Sigmoid colon (tissue), 7 donors: Measurements from ENCODE around the gene RAP1GDS1. TPM values are rescaled to one million over a fixed set of nuclear protein-coding genes. Genes with fewer than 3 reads are reported as not detected.

Source experiments
- DNase-seq: peaks from one replicate; pipeline ENCODE4 v3.0.0-alpha.2; 2019
- H3K27ac ChIP-seq, 4 donors: fragments of 200-600 bp; sonication (generic); one replicate each; pipeline ENCODE4 v1.5.1; 2016 to 2019; ENCODE audit warnings: mild to moderate bottlenecking in 1 of 4
- H3K27me3 ChIP-seq, 3 donors: fragments of 200-600 bp; sonication (generic); one replicate each; pipeline ENCODE4 v1.5.1; 2019; ENCODE audit warnings: mild to moderate bottlenecking in 1 of 3
- H3K36me3 ChIP-seq, 4 donors: fragments of 200-600 bp; sonication (generic); one replicate each; pipeline ENCODE4 v1.5.1; 2016 to 2019
- H3K4me1 ChIP-seq, 4 donors: fragments of 200-600 bp; sonication (generic); one replicate each; pipeline ENCODE4 v1.5.1; 2017 to 2019
- H3K4me3 ChIP-seq, 4 donors: fragments of 200-600 bp; sonication (generic); one replicate each; pipeline ENCODE4 v1.5.1; 2017 to 2019; ENCODE audit warnings: mild to moderate bottlenecking in 2 of 4, moderate library complexity in 1 of 4
- H3K9me3 ChIP-seq, 4 donors: fragments of 200-600 bp in 3 of 4; sonication (generic) in 3 of 4; one replicate each; pipeline versions ENCODE4 v1.5.1 to v1.6.1; 2013 to 2019
- CTCF ChIP-seq, 4 experiments: fragments of 450-650 bp in 3 of 4; fragments of 200-600 bp in 1 of 4; IDR thresholded peaks; one replicate each; pipeline ENCODE4 v1.5.1; 2016 to 2019; ENCODE audit warnings: antibody characterized with exemption in 4 of 4, mild to moderate bottlenecking in 3 of 4, moderate library complexity in 2 of 4
- EP300 ChIP-seq, 4 donors: sonication (generic); formaldehyde crosslinking; IDR thresholded peaks; one replicate each; pipeline ENCODE4 v1.6.1; 2017; ENCODE audit warnings: antibody characterized with exemption in 4 of 4
- POLR2A ChIP-seq, 2 donors: fragments of 450-650 bp; IDR thresholded peaks; one replicate each; pipeline ENCODE4 v1.6.1; 2016; ENCODE audit warnings: antibody characterized with exemption in 2 of 2, mild to moderate bottlenecking in 2 of 2, moderate library complexity in 2 of 2
- POLR2AphosphoS5 ChIP-seq, 4 donors: sonication (generic); formaldehyde crosslinking; IDR thresholded peaks; one replicate each; pipeline ENCODE4 v1.6.1; 2017; ENCODE audit warnings: antibody characterized with exemption in 4 of 4
- WGBS, 2 donors: extraction: QIAGEN DNeasy Blood & Tissue Kit; methylation state at CpG; one replicate each; pipeline ENCODE4 v1.1.7; 2013; 5-methylcytosine and 5-hydroxymethylcytosine counted together
- intact Hi-C: fragments of 100-400 bp; cut with DNase I; formaldehyde crosslinking; loops from one replicate; pipeline ENCODE4 v1.15.1; 2023
- polyA plus RNA-seq, 3 donors: library from polyadenylated mRNA; stranded (reverse); fragments of 200-250 nt; gene quantifications; one replicate each; pipeline ENCODE4 v1.2.3, GENCODE V29; 2013
- total RNA-seq, 4 donors: library from RNA; depleted of rRNA; stranded (reverse); fragments of >200 nt; gene quantifications; one replicate each; pipeline ENCODE4 v1.1.0, GENCODE V29; 2016
- donor health status: healthy with polysubstance abuse.
- donor health status: Bipolar disorder and iron deficiency.
- donor health status: healthy.

RAP1GDS1 gene
- total and polyA plus RNA-seq, 7 donors, result 10.2 to 34.9 (median 31.8) TPM

GRCh38 chr4:98261405-98262291 is 464 bp downstream of the RAP1GDS1 start:
- Histone ChIP-seq H3K9me3 (no peaks in the 10 kb centered on the region), H3K36me3 (no peaks in the 10 kb centered on the region), H3K27ac (peak overlapping the region; percentile 89 to 98 (median 95)), H3K27me3 (no peaks in the 10 kb centered on the region), H3K4me1 (peaks cover 0 to 36% (median 25%) of the 10 kb centered on the region in 4 donors), H3K4me3 (peak overlapping the region; percentile 68 to 97 (median 82))
- DNase-seq, result peak; percentile 78
- intact Hi-C loops, result loop anchor here (2.0 to 5.0 kb wide), 4 partner anchors 119 to 1691 kb away; partner anchors contain the start of genes EIF4E, H2AZ1, METAP1 and STPG2
- TF ChIP-seq POLR2A (IDR thresholded peaks at IDR 0.05) (peak in 1 of 2 donors; percentile 64), POLR2AphosphoS5 (IDR thresholded peaks at IDR 0.05) (peak; percentile 25 to 83 (median 68)), CTCF (IDR thresholded peaks at IDR 0.05) (no peak)
- 0% methylated on average over 78 of the region's 78 CpGs for WGBS, 2 donors

- Histone ChIP-seq H3K36me3 (no peaks in the 10 kb centered on the region), H3K9me3 (peaks cover 0 to 2% (median 0%) of the 10 kb centered on the region in 4 donors), H3K4me1 (peaks cover 0 to 36% (median 25%) of the 10 kb centered on the region in 4 donors), H3K27me3 (no peaks in the 10 kb centered on the region), H3K4me3 (peak overlapping the region; percentile 68 to 97 (median 82)), H3K27ac (peak overlapping the region; percentile 89 to 98 (median 95))
- TF ChIP-seq POLR2A (IDR thresholded peaks at IDR 0.05), result no peak
- DNase-seq, result no peak
- 2 to 5% methylated on average over 5 of the region's 5 CpGs for WGBS, 2 donors
- intact Hi-C loops, result loop anchor here (5.0 kb wide), 2 partner anchors 665 to 1690 kb away; partner anchors contain the start of genes EIF4E and H2AZ1
Measured at GRCh38 chr4:98262431-98262830, 1.2 kb downstream of the RAP1GDS1 start.

- H3K4me1 ChIP-seq, result peaks cover 0 to 17% (median 10%) of the 10 kb centered on the region in 4 donors
- no peaks in the 10 kb centered on the region for H3K27me3 ChIP-seq
- intact Hi-C loops, result no loop called here
- no peaks in the 10 kb centered on the region for H3K36me3 ChIP-seq
- no peak overlapping the region for H3K27ac ChIP-seq
- 97 to 99% methylated on average over 2 of the region's 2 CpGs for WGBS, 2 donors
- H3K9me3 ChIP-seq, result peaks cover 0 to 3% (median 0%) of the 10 kb centered on the region in 4 donors
- TF ChIP-seq POLR2AphosphoS5 (IDR thresholded peaks at IDR 0.05) (no peak), CTCF (IDR thresholded peaks at IDR 0.05) (no peak), POLR2A (IDR thresholded peaks at IDR 0.05) (no peak), EP300 (IDR thresholded peaks at IDR 0.05) (no peak)
- H3K4me3 ChIP-seq, result no peak overlapping the region
- DNase-seq, result no peak
Measured at GRCh38 chr4:98267498-98267897, 6.3 kb downstream of the RAP1GDS1 start.

DNA sequence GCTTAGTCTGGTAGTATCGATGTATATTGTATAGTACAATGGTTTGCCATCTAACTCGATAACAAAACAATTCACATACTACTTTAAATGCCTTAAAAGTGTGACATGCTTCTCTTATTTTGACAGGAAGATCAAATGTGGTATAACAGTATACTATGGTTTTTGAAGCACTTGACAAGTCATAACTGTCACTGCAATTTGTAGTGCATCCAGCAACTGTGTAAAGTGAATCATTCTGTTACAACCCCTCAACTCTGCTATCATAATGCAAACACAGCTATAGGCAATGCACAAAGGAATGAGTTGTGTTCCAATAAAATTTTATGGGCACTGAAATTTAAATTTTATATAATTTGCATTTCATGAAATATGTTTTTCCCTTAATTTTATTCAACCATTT is 14.0 kb downstream of the RAP1GDS1 start:
- intact Hi-C loops, result no loop called here
- DNase-seq, result no peak
- TF ChIP-seq POLR2AphosphoS5 (IDR thresholded peaks at IDR 0.05) (no peak), EP300 (IDR thresholded peaks at IDR 0.05) (no peak), CTCF (IDR thresholded peaks at IDR 0.05) (no peak)
- H3K27me3 ChIP-seq, result no peaks in the 10 kb centered on the region
- H3K36me3 ChIP-seq, result no peaks in the 10 kb centered on the region
- no peaks in the 10 kb centered on the region for H3K4me1 ChIP-seq
- no peak overlapping the region for H3K27ac ChIP-seq
- no peaks in the 10 kb centered on the region for H3K9me3 ChIP-seq
- no peak overlapping the region for H3K4me3 ChIP-seq
- WGBS, 2 donors, result 92% methylated on average over 2 of the region's 2 CpGs
